ENCODE data around the gene EHD4. TPM values are rescaled to one million over a fixed set of nuclear protein-coding genes. Genes with fewer than 3 reads are reported as not detected.
A peak's percentile ranks its signal among the peaks of the same experiment; 100 is the strongest.

EHD4 gene
- total RNA-seq, 1 donor from 2014 or later = 64.9 TPM

DNA sequence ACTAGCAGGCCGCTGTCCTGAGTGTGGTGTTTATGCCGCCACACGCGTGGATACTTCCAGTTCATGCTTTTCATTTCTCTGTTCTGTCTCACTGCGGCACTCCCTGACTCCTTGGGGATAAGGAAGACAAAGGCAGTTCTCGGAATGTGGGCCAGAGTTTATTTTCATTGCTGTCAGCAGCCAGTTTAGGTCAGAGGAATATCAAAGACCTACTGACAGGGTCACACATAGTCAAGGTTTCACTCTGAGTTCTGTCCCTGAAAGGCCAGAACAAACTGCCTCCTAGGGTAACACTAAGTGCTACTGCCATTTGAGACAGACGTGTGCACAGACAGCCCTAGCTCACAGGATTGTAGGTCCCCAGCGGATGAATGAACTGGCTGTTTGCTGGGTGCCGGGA, 51.2 kb downstream of the EHD4 start:
- peaks cover 13% of the 10 kb centered on the region for H3K27me3 Mint-ChIP-seq (ENCODE audit: unreplicated experiment)
- peaks cover 65% of the 10 kb centered on the region for H3K4me1 Mint-ChIP-seq (ENCODE audit: unreplicated experiment)
- H3K36me3 Mint-ChIP-seq (ENCODE audit: low read depth, unreplicated experiment) = peaks cover 69% of the 10 kb centered on the region
- no peak overlapping the region for H3K27ac Mint-ChIP-seq (ENCODE audit: unreplicated experiment)
- TF ChIP-seq, protein P1, sequence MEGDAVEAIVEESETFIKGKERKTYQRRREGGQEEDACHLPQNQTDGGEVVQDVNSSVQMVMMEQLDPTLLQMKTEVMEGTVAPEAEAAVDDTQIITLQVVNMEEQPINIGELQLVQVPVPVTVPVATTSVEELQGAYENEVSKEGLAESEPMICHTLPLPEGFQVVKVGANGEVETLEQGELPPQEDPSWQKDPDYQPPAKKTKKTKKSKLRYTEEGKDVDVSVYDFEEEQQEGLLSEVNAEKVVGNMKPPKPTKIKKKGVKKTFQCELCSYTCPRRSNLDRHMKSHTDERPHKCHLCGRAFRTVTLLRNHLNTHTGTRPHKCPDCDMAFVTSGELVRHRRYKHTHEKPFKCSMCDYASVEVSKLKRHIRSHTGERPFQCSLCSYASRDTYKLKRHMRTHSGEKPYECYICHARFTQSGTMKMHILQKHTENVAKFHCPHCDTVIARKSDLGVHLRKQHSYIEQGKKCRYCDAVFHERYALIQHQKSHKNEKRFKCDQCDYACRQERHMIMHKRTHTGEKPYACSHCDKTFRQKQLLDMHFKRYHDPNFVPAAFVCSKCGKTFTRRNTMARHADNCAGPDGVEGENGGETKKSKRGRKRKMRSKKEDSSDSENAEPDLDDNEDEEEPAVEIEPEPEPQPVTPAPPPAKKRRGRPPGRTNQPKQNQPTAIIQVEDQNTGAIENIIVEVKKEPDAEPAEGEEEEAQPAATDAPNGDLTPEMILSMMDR (IDR thresholded peaks at IDR 0.05; ENCODE audit: unreplicated experiment) = no peak
- DNase-seq (ENCODE audit: low spot score) = no peak
- H3K4me3 Mint-ChIP-seq (ENCODE audit: unreplicated experiment) = peak overlapping the region; percentile 63
- H3K9me3 Mint-ChIP-seq (ENCODE audit: unreplicated experiment) = no peaks in the 10 kb centered on the region

DNA sequence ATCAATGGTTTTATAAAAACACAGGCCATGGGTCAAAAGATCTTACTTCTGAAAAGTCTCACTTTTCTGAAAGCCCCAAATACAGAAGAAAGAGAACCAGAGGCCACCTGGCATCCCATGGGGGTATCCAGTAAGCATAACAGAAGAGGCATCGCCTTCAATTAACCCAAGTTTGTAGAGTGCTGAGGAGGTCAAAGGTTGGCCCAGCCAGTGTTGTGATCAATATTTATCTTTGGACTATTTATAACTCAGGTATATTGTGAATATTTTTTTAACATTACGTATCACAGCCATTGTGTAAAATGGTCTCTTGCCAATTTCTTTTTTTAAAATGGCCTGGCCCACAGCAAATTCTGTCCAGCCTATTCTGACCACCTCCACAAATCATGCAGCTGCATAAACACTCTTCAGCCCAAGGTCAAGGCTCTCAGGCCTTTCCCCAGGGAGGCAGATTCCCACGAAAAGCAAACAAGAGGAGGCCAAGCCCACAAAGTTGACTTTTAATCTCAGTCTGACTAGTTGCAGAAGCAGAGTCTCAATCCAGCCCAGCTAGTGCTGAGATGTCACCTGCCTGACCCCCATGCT, 52.3 kb downstream of the EHD4 start:
- Mint-ChIP-seq H3K4me1 (ENCODE audit: unreplicated experiment) (peaks cover 55% of the 10 kb centered on the region), H3K27me3 (ENCODE audit: unreplicated experiment) (peaks cover 13% of the 10 kb centered on the region), H3K9me3 (ENCODE audit: unreplicated experiment) (no peaks in the 10 kb centered on the region), H3K27ac (ENCODE audit: unreplicated experiment) (no peak overlapping the region), H3K4me3 (ENCODE audit: unreplicated experiment) (no peak overlapping the region), H3K36me3 (ENCODE audit: low read depth, unreplicated experiment) (peaks cover 67% of the 10 kb centered on the region)
- TF ChIP-seq, protein P1 (IDR thresholded peaks at IDR 0.05; ENCODE audit: unreplicated experiment) = no peak
- no peak for DNase-seq (ENCODE audit: low spot score)

DNA sequence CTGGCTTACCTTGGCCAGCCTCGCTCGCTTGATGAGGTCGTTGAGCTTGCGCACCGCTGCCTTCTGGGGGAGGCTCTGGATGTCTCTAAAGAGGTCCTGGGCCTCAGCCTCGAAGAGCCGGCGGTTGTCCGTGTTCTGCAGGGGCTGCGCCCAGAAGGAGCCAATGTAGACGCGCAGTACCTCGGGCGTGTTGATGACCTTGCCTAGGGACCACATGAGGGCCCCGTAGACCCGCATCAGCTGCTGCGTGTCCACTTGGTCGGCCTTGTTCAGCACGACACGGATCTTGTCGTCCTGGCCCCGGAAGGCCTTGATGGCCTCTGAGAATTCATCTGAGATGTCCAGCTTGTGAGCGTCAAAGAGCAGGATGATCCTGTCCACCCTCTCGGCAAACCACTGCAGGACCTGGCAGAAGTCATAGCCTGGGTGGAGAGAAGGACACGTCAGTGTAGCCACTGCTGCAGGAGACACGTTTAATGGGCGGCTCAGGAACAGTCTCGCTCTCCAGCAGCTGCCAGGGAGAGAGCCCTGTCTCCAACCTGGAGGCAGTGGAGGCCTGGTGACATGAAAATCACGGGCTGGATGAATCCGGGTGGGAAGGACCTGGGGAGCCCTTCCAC, 53.0 kb downstream of the EHD4 start:
- no peak overlapping the region for H3K27ac Mint-ChIP-seq (ENCODE audit: unreplicated experiment)
- H3K36me3 Mint-ChIP-seq (ENCODE audit: low read depth, unreplicated experiment) = peaks cover 65% of the 10 kb centered on the region

DNA sequence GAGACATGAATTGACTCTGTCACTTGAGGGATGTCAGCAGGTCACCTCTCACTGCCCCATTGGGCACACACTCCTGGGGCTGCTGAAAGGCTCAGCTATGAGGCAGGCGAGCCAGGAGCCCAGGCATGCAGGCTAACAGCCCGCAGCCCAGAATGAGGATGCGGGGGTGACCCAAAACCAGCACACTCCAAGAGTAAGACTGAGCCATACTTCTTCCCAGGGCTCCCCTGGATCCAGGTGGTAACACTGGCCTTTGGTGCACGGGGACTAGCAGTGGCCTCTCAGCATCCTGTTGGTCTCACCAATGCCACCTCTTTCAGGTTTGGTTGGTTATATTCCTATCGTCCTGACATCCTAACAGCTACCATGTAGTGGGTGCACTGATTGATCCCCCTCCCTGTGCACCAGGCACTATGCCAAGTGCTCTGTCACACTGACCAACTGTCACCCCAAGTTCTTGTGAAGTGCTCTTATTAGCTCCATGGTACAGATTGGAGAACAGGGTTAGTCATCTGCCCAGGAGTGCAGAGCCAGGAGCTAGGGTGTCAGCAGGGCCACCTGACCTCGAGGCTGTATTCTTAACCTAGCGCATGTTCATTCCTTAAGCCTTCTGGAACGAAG, 53.7 kb downstream of the EHD4 start:
- H3K36me3 Mint-ChIP-seq (ENCODE audit: low read depth, unreplicated experiment) = peaks cover 66% of the 10 kb centered on the region
- peaks cover 13% of the 10 kb centered on the region for H3K27me3 Mint-ChIP-seq (ENCODE audit: unreplicated experiment)
- H3K4me3 Mint-ChIP-seq (ENCODE audit: unreplicated experiment) = peak overlapping the region; percentile 47
- no peaks in the 10 kb centered on the region for H3K9me3 Mint-ChIP-seq (ENCODE audit: unreplicated experiment)
- H3K4me1 Mint-ChIP-seq (ENCODE audit: unreplicated experiment) = peaks cover 47% of the 10 kb centered on the region
- TF ChIP-seq, protein P1 (IDR thresholded peaks at IDR 0.05; ENCODE audit: unreplicated experiment) = no peak
- H3K27ac Mint-ChIP-seq (ENCODE audit: unreplicated experiment) = no peak overlapping the region
- DNase-seq (ENCODE audit: low spot score) = no peak

More for the DNA sequence above, 53.0 kb downstream of the EHD4 start:
- H3K27me3 Mint-ChIP-seq (ENCODE audit: unreplicated experiment) = peaks cover 13% of the 10 kb centered on the region
- TF ChIP-seq, protein P1 (IDR thresholded peaks at IDR 0.05; ENCODE audit: unreplicated experiment) = no peak
- H3K9me3 Mint-ChIP-seq (ENCODE audit: unreplicated experiment) = no peaks in the 10 kb centered on the region
- no peak for DNase-seq (ENCODE audit: low spot score)
- peaks cover 49% of the 10 kb centered on the region for H3K4me1 Mint-ChIP-seq (ENCODE audit: unreplicated experiment)
- H3K4me3 Mint-ChIP-seq (ENCODE audit: unreplicated experiment) = no peak overlapping the region
